ENCODE measurements around the gene AATF.

DNA sequence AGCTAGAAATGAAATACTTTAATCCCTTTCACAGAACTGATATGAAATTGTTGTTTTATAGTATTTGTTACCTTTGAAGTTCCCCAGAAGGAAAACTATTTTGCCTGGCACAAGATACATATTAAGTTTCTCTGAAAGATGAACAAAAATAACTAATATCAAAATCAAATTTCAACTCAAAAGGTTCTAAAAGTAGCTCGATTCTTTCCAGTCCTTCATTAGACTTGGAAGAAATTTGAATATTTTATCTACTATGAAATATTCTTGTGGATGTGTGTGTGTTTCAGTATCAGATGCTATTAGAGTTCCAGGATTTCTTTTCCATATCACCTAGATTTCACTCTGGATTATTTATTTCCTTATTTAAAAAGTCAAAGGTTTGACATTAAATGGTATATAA, 3.6 kb upstream of the AATF start:
- TF ChIP-seq, protein P1, sequence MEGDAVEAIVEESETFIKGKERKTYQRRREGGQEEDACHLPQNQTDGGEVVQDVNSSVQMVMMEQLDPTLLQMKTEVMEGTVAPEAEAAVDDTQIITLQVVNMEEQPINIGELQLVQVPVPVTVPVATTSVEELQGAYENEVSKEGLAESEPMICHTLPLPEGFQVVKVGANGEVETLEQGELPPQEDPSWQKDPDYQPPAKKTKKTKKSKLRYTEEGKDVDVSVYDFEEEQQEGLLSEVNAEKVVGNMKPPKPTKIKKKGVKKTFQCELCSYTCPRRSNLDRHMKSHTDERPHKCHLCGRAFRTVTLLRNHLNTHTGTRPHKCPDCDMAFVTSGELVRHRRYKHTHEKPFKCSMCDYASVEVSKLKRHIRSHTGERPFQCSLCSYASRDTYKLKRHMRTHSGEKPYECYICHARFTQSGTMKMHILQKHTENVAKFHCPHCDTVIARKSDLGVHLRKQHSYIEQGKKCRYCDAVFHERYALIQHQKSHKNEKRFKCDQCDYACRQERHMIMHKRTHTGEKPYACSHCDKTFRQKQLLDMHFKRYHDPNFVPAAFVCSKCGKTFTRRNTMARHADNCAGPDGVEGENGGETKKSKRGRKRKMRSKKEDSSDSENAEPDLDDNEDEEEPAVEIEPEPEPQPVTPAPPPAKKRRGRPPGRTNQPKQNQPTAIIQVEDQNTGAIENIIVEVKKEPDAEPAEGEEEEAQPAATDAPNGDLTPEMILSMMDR (IDR thresholded peaks at IDR 0.05 in 8 of 11, conservative IDR thresholded peaks at IDR 0.05 in 3 of 11): no peak
- TF ChIP-seq POLR2AphosphoS5 (IDR thresholded peaks at IDR 0.05): no peak
